CD4-positive, alpha-beta T cell treated with Interleukin-6 at 100 ng/mL for 8 hours (primary cell): Measurements from ENCODE around the gene PDE9A.
A peak's percentile ranks its signal among the peaks of the same experiment; 100 is the strongest.

ENCODE experiments used
- DNase-seq: peaks from one replicate; pipeline ENCODE4 v3.0.0-alpha.2; 2020; ENCODE audit warnings: mixed read lengths, low spot score

PDE9A gene

GRCh38 chr21:42672699-42673458, 19.5 kb downstream of the PDE9A start:
- no peak for DNase-seq

GRCh38 chr21:42673633-42674328, 20.4 kb downstream of the PDE9A start:
- DNase-seq, result no peak

- no peak for DNase-seq
Observed at GRCh38 chr21:42674351-42674940, 21.0 kb downstream of the PDE9A start.

GRCh38 chr21:42675403-42675802, 22.0 kb downstream of the PDE9A start:
- no peak for DNase-seq

- no peak for DNase-seq
Observed at GRCh38 chr21:42676808-42677207, 23.4 kb downstream of the PDE9A start.

GRCh38 chr21:42677339-42678321, 24.2 kb downstream of the PDE9A start:
- DNase-seq, result no peak

- DNase-seq, result no peak
Observed at GRCh38 chr21:42678618-42679295, 25.3 kb downstream of the PDE9A start.

- DNase-seq, result no peak
Observed at GRCh38 chr21:42679319-42680057, 26.1 kb downstream of the PDE9A start.

GRCh38 chr21:42680058-42680330, 26.6 kb downstream of the PDE9A start:
- DNase-seq, result no peak

GRCh38 chr21:42680429-42680828, 27.0 kb downstream of the PDE9A start:
- DNase-seq, result no peak

GRCh38 chr21:42681296-42682206, 28.1 kb downstream of the PDE9A start:
- peak; percentile 29 for DNase-seq

GRCh38 chr21:42682661-42683210, 29.3 kb downstream of the PDE9A start:
- DNase-seq, result no peak

GRCh38 chr21:42683371-42684108, 30.1 kb downstream of the PDE9A start:
- peak; percentile 9 for DNase-seq

GRCh38 chr21:42684109-42684916, 30.9 kb downstream of the PDE9A start:
- DNase-seq, result peak; percentile 57

GRCh38 chr21:42685036-42685435, 31.6 kb downstream of the PDE9A start:
- no peak for DNase-seq

- DNase-seq, result no peak
Observed at GRCh38 chr21:42685954-42686500, 32.6 kb downstream of the PDE9A start.

GRCh38 chr21:42687796-42688195, 34.4 kb downstream of the PDE9A start:
- DNase-seq, result no peak
